Measurements from ENCODE around the gene CAMK4.
"Not testable (repeated sequence)": the region's sequence is repeated elsewhere in the genome, so short reads cannot be mapped to it uniquely, and the experiment has no call there.

CAMK4 gene

GRCh38 chr5:111261610-111262009, 37.4 kb downstream of the CAMK4 start:
- ATAC-seq: peak; percentile 63 to 70

DNA sequence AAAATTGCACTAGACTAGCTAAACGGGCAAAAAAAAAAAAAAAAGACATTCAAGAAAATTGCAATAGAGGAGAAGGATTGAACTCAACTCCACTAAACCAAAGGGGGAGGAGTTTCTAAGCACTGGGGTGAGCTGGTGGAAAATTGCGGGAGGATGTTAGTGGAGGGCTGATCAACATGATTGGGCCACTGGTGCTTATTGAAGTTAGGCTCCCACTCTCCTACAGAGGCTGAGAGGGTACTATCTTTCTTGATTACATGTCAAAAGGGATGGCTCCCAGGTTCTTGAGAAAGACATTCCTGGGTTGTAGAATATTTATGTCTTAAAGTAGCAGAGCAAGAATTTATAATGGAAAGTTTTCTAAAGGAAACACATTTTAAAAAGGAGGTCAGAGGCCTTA, 38.0 kb downstream of the CAMK4 start:
- no peak for ATAC-seq

DNA sequence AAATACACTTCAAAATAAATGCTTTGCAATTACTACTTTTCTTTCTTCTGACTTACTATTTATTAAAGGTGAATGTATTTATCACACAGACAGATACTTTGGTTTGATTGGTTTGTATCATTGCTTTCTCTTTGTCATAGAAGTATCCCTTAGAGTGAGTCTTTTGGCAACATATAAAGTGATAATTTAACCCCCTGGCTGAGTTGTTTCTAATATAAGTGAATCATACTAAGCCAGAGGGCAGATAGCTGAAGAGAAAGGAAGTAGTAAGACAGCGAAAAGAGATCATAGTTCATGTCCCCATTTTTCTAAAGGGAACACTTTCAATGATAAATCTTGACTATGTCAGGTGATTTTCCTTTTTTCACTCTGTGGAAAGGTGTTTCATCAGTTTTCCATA, 38.6 kb downstream of the CAMK4 start:
- ATAC-seq: peak; percentile 78 to 93

DNA sequence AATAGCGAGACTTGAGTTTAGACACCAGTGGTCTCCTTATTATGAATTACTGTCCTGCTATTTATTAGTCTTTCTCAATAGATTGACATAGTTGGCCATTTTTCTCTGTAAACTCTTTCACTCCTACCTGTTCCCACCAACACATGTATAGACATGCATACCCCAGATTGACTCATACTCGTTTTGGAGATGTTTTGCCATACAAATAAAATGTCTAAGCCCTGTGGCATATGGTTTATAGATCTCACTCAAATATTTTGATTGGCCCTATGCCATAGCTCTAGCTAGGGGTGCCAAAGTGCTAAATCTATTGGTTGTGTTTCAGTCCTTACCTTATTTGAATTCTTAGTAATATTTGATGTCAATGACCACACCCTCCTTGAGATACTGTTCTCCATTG, 42.3 kb downstream of the CAMK4 start:
- ATAC-seq: no peak

- no peak for ATAC-seq
Measured at GRCh38 chr5:111268300-111268699, 44.1 kb downstream of the CAMK4 start.

DNA sequence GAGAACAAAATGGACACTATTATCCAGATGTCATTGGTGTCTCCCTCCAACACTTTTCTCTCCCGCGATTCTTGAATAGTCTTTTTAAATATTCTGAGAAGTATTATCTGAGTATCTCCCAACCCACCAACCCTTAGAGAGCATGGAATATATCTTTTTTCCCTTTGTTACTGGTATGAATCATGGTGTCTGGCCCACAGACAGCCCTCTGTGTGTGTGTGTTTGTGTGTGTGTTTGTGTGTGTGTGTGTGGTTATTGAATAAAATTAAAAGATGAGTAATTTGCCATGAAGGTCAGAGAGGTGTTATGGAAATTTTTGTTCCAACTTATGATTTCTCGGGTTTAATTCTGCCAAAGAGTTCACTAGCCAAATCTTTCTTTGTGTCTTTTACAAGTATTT, 47.7 kb downstream of the CAMK4 start:
- peak; percentile 66 to 67 for ATAC-seq

GRCh38 chr5:111277061-111277460, 52.9 kb downstream of the CAMK4 start:
- ATAC-seq: no peak

DNA sequence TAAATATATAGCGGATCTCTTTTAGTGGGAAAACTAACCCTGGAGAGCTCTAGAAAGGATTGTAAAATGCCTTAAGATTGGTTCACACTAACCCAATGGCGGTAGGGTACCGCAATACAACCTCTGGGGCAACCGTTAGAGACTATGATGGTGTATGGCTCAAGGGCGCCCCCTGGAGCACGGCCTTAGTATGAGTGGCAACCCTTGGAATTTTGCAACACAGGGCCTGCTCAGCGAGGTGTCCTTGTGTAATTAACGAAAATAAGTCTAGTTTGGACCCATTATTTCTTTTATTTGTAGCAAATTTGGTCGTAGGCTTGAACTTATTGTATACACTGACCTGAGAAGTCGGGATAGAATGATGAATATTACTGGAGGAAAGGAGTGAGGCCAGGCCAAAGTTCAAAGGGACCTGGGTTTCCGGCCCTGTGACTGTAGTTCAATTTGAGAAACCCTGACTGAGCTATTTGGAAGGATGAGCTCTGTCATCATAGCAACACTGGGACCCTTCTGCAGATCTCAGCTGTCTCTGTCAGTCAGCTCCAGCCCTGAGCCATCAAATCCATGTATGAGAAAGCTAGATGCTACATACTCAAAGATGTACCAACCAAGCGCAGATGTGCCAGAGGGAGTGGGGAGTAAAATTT, 54.8 kb downstream of the CAMK4 start:
- ATAC-seq: peak; percentile 93 to 95

GRCh38 chr5:111280282-111280951, 56.2 kb downstream of the CAMK4 start:
- no peak for ATAC-seq

DNA sequence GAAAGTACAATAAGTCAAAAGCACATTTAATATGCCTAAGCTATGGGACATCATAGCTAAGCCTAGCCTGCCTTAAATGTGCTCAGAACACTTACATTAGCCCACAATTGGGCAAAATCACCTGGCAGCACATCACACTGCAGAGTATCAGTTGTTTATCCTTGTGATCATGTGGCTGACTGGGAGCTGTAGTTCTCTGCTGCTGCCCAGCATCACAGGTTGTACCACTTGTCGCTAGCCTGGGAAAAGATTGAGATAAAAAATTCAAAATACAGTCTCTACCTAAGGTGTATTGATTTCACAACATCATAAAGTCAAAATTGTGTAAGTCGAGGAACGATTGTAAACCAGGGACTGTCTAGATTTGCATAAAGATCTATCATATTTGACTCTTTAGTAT, 58.6 kb downstream of the CAMK4 start:
- ATAC-seq: no peak

GRCh38 chr5:111284825-111285224, 60.6 kb downstream of the CAMK4 start:
- ATAC-seq: no peak

DNA sequence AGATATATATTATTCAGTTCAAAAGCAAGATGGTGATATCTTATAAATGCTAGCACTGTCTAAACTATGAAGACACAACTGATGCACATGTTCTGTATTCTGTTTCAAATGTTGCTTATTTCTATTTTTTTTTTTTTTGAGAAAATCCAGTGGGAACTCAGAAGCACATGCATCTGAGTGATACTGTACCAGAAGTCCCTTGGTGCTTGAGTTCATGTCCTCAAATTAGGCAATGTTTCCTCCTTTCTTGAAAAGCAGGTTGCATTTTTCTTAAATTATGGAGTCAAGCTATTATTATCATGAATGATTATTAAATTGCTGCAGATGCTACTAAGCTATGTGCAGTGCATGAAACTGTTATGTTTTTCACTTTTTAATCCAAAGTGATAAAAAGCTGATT, 70.4 kb downstream of the CAMK4 start:
- no peak for ATAC-seq

DNA sequence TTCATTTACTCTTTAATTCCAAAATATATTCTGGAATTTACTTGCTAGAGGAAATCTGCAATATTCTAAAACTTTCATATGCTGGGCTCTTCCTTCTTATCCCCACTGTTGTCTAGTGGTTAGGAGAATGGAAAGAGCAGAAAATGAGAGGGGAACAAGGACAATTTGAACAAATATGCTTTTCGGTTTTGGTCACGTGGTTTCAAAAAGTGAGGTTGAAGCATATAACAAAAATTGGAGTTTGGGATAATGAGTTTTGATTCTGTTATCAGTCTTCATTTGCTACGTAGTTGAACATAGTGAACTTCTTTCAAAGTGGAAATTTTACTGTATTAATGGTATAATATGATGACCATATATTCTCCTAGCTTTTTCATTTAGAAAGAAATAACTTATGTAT, 71.5 kb downstream of the CAMK4 start:
- no peak for ATAC-seq

DNA sequence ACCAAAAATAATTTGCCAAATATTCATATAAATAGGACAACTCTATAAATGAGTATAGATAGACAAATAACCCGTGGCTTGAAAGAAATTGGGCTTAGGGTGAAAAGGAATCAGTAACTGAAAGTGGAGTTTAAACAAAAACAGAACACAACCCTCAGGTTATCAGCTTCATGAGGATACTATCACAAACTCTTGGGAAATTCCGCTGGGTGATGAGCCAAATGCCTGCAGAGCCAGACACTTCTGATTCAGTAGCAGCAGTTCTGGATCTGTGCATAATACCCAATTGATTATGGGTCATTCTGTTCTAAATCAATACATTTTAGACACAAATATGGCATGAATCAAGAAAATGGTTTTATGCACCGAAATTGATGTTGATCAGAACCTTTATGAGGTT, 72.4 kb downstream of the CAMK4 start:
- no peak for ATAC-seq

- ATAC-seq: no peak
Measured at GRCh38 chr5:111299067-111299481, 74.9 kb downstream of the CAMK4 start.

DNA sequence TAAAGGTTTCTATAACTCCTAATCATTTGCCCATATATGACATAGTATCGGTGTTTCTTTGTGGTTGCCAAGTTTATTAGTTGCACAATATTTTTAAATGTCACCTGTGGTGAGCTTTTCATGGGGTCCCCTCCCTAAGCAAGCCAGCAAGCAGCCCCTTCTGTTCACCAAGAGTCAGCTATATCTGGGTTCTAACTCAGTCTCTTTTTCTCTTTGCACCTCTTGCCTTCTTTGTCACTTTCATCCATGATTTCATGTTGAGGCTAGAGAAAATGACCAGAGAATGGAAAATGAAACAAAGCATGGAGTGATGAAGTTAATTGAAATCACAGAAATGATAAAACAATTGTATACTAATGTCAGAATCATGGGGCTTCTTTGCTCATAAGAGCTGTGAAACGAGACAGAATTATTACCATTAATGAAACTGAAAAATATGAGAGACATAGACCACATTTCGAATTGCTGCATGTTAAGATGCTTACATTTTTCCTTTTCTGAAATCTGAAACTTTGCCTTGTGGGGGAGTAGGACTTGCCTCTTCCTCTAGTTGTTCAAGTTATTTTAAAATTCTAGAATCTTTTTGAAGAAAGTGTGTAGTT, 75.7 kb downstream of the CAMK4 start:
- peak; percentile 89 to 91 for ATAC-seq

DNA sequence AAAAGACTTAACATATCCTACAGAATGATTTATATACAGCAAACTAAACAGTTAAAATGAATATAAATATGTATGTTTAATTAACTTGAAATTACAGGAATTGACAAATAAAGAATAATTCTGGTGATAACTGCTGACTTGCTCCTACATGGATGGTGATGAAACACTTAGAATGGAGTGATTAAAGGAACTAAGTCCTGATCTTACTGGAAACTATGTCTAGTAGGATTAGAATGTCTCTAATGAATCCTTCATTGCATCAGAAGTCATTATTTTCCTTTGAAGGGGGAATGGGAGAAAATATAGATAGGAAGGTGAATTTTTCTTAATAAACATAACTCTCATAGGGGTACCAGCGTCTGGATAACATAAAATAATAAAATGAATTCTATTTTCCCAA, 77.1 kb downstream of the CAMK4 start:
- ATAC-seq: no peak

GRCh38 chr5:111302043-111302442, 77.9 kb downstream of the CAMK4 start:
- not testable (repeated sequence) for ATAC-seq

- no peak for ATAC-seq
Measured at GRCh38 chr5:111308951-111309350, 84.8 kb downstream of the CAMK4 start.

DNA sequence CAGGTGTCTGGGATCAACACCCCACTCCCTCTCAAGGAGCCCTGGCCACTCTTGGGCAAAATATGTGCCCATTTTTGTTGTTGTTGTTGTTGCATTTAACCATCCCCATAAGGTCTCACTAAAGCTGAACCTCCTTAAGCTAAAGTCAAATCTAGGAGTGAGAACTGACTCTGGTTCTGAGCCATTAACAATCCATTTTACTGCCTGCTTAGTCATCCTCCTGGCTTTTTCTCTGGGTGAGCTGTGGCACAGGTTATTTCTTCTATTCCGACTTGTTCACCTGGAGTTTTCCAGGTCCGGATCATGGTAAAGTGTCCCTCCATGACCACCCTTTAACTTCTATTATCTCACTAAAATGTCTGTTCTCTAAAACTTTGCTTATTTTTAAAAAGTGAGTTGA, 85.2 kb downstream of the CAMK4 start:
- no peak for ATAC-seq

DNA sequence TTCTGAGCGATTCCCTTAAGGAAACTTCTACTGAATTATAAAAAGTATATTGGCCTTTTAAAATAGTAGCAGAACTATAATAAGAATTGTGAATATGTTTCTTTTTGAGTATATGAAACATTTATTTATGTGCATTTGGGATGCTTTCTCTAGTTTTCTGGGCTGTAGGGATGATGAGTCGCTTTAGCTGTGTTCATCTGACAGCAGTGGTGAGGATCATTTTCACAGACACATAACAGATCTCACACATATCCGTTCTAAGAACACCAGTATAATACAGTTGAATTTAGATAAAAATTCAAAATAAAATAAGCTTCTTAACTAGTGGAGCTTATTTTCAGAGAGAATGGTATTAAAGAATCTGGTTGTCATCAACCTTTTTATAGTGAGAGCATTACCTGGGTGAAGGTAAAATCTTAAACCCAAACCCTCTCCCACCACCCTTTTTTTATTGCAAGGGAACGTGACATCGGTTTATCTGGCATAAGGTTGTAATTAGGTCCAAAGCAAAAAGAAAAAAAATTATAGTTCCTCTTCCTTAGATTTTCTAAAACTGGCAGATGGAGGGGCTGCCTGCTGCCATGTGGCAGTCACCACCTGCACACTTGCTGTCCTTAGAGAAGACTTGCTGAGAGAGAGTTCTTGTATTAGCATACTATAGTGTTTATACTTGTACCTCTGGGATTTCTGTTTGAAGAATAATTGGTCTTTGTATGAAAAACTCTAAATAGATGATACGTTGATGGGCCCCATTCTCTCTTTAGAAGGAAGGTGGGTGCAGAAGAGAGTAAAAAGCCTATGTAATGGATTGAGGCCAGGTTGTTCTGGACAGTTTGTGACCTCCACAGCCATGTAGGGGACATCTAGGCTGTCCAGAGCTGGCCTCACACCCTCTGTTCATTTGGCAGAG, 86.8 kb downstream of the CAMK4 start:
- no peak for ATAC-seq

DNA sequence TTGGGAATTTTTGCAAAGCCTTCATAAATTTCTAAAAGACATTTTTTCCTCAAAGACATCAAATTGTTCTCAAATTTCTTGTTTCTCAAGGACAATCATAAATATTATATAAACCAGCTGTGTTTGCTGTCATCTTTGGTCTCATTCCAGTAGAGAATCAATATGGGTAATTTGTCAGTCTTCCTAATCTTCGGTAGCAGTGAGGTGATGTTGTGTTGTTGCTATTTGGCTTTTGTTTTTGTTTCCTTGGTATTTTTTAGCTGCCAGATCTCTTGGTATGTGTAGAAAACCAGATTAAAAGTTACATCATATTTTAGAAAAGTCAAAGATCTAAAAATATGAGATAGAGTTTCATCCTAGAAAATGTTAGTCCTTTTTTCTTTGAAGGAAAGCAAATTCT, 87.5 kb downstream of the CAMK4 start:
- no peak for ATAC-seq

- ATAC-seq: peak; percentile 91 to 93
Measured at GRCh38 chr5:111313017-111313724, 89.0 kb downstream of the CAMK4 start.

Measured in activated CD4-positive, CD25-positive, alpha-beta regulatory T cell treated with anti-CD3 and anti-CD28 coated beads, Interleukin-2, amount 50 U/mL, for 24 hours (primary cell).